Astrocyte of the cerebellum (primary cell): ENCODE data around the gene GSG1L.

Experiments used
- DNase-seq: peaks from one replicate; pipeline ENCODE4 v3.0.0-alpha.2; 2011; ENCODE audit warnings: low read depth
- H3K4me3 ChIP-seq: 2 replicates; pipeline ENCODE4 v1.5.1; 2011; ENCODE audit warnings: mild to moderate bottlenecking, low read depth, low read length, moderate library complexity
- CTCF ChIP-seq: IDR thresholded peaks from 2 replicates; pipeline ENCODE4 v1.5.1; 2012; ENCODE audit warnings: low read length, low read depth, moderate library complexity, mild to moderate bottlenecking; ENCODE audit errors: missing control alignments
- in situ Hi-C: cut with HindIII; loops from 2 replicates; pipeline ENCODE4 v1.10.0; 2017; ENCODE audit warnings: low sequenced_read_pairs

GSG1L gene

GRCh38 chr16:27742333-27742732, 321.2 kb downstream of the GSG1L start:
- TF ChIP-seq CTCF, result no peak
- no peak overlapping the region for H3K4me3 ChIP-seq
- in situ Hi-C loops, result loop anchor here (5.0 kb wide), 1 partner anchor 35 kb away; no protein-coding TSS in a partner anchor
- no peak for DNase-seq

- H3K4me3 ChIP-seq, result no peak overlapping the region
- no peak for TF ChIP-seq CTCF
- no peak for DNase-seq
- in situ Hi-C loops, result loop anchor here (5.0 kb wide), 1 partner anchor 33 kb away; no protein-coding TSS in a partner anchor
Measured at GRCh38 chr16:27740496-27741201, 322.9 kb downstream of the GSG1L start.

- in situ Hi-C loops, result loop anchor here (5.0 kb wide), 1 partner anchor 32 kb away; no protein-coding TSS in a partner anchor
- no peak for DNase-seq
- no peak overlapping the region for H3K4me3 ChIP-seq
- TF ChIP-seq CTCF, result no peak
Measured at GRCh38 chr16:27739606-27740357, 323.7 kb downstream of the GSG1L start.

- in situ Hi-C loops, result no loop called here
- no peak for TF ChIP-seq CTCF
- DNase-seq, result no peak
- no peak overlapping the region for H3K4me3 ChIP-seq
Measured at GRCh38 chr16:27738596-27738995, 324.9 kb downstream of the GSG1L start.
